NT2/D1 (cell line): ENCODE measurements around the gene ZBTB7A.
A peak's percentile ranks its signal among the peaks of the same experiment; 100 is the strongest.
"Not testable (repeated sequence)": the region's sequence is repeated elsewhere in the genome, so short reads cannot be mapped to it uniquely, and the experiment has no call there.

Experiments
- DNase-seq: peaks from one replicate; pipeline ENCODE4 v3.0.0-alpha.2; 2011; ENCODE audit warnings: low read depth, low spot score
- H3K27me3 ChIP-seq: 2 replicates; pipeline ENCODE4 v1.6.0; 2011; ENCODE audit warnings: mild to moderate bottlenecking; ENCODE audit not compliant: insufficient read length, insufficient read depth
- H3K36me3 ChIP-seq: 2 replicates; pipeline ENCODE4 v1.6.1; 2011; ENCODE audit warnings: mild to moderate bottlenecking, low read length, mixed read lengths; ENCODE audit not compliant: insufficient read depth, insufficient read length
- H3K4me1 ChIP-seq: 2 replicates; pipeline ENCODE4 v1.5.1; 2011; ENCODE audit not compliant: insufficient read depth, insufficient read length
- H3K4me3 ChIP-seq: 2 replicates; pipeline ENCODE4 v1.5.1; 2011; ENCODE audit warnings: low read depth; ENCODE audit not compliant: insufficient read length
- H3K9ac ChIP-seq: 2 replicates; pipeline ENCODE4 v1.6.0; 2011; ENCODE audit warnings: low read depth; ENCODE audit not compliant: insufficient read length
- H3K9me3 ChIP-seq: 2 replicates; pipeline ENCODE4 v1.5.1; 2011; ENCODE audit warnings: mild to moderate bottlenecking, low read length; ENCODE audit not compliant: insufficient read depth
- SUZ12 ChIP-seq: IDR thresholded peaks from 2 replicates; pipeline ENCODE4 v1.6.1; 2011; ENCODE audit not compliant: insufficient read length, insufficient read depth; ENCODE audit errors: extremely low read depth
- YY1 ChIP-seq: IDR thresholded peaks from 2 replicates; pipeline ENCODE4 v1.6.1; 2011; ENCODE audit not compliant: insufficient read length, insufficient read depth
- ZNF274 ChIP-seq: IDR thresholded peaks from 2 replicates; pipeline ENCODE4 v1.6.1; 2011; ENCODE audit warnings: mild to moderate bottlenecking, low read depth, low read length

ZBTB7A gene

GRCh38 chr19:4013886-4014540 is 52.7 kb downstream of the ZBTB7A start:
- no peak for DNase-seq
- peaks cover 91% of the 10 kb centered on the region for H3K36me3 ChIP-seq
- H3K27me3 ChIP-seq = no peaks in the 10 kb centered on the region
- H3K4me1 ChIP-seq = peaks cover 36% of the 10 kb centered on the region
- no peak overlapping the region for H3K4me3 ChIP-seq
- no peak for TF ChIP-seq ZNF274
- TF ChIP-seq YY1 = no peak
- no peak for TF ChIP-seq SUZ12
- H3K9ac ChIP-seq = peak overlapping the region; percentile 1
- no peaks in the 10 kb centered on the region for H3K9me3 ChIP-seq

- Histone ChIP-seq H3K9ac (peak overlapping the region; percentile 33), H3K4me3 (no peak overlapping the region), H3K4me1 (peaks cover 36% of the 10 kb centered on the region), H3K27me3 (no peaks in the 10 kb centered on the region), H3K9me3 (no peaks in the 10 kb centered on the region), H3K36me3 (peaks cover 84% of the 10 kb centered on the region)
- no peak for DNase-seq
- no peak for TF ChIP-seq ZNF274
Observed at GRCh38 chr19:4012975-4013634, 53.6 kb downstream of the ZBTB7A start.

GRCh38 chr19:4012092-4012974 is 54.4 kb downstream of the ZBTB7A start:
- H3K4me3 ChIP-seq = no peak overlapping the region
- H3K4me1 ChIP-seq = peaks cover 36% of the 10 kb centered on the region
- no peak for DNase-seq
- no peaks in the 10 kb centered on the region for H3K9me3 ChIP-seq
- H3K36me3 ChIP-seq = peaks cover 77% of the 10 kb centered on the region
- H3K27me3 ChIP-seq = no peaks in the 10 kb centered on the region
- no peak overlapping the region for H3K9ac ChIP-seq
- TF ChIP-seq ZNF274 = no peak
- TF ChIP-seq YY1 = no peak
- no peak for TF ChIP-seq SUZ12

- peaks cover 68% of the 10 kb centered on the region for H3K36me3 ChIP-seq
- peak overlapping the region; percentile 38 for H3K9ac ChIP-seq
- H3K9me3 ChIP-seq, DNase-seq, H3K4me3 ChIP-seq, H3K27me3 ChIP-seq: not testable (repeated sequence)
- peaks cover 35% of the 10 kb centered on the region for H3K4me1 ChIP-seq
Observed at GRCh38 chr19:4011430-4011829, 55.3 kb downstream of the ZBTB7A start.

- no peak overlapping the region for H3K9ac ChIP-seq
- no peak overlapping the region for H3K4me3 ChIP-seq
- H3K27me3 ChIP-seq = no peaks in the 10 kb centered on the region
- H3K9me3 ChIP-seq = no peaks in the 10 kb centered on the region
- DNase-seq = no peak
- peaks cover 31% of the 10 kb centered on the region for H3K4me1 ChIP-seq
- peaks cover 61% of the 10 kb centered on the region for H3K36me3 ChIP-seq
- TF ChIP-seq ZNF274 (no peak), SUZ12 (no peak), YY1 (no peak)
Observed at GRCh38 chr19:4010808-4011110, 55.9 kb downstream of the ZBTB7A start.

- Histone ChIP-seq H3K9ac (peak overlapping the region; percentile 32), H3K9me3 (no peaks in the 10 kb centered on the region), H3K4me3 (no peak overlapping the region), H3K4me1 (peaks cover 25% of the 10 kb centered on the region), H3K27me3 (no peaks in the 10 kb centered on the region), H3K36me3 (peaks cover 55% of the 10 kb centered on the region)
- TF ChIP-seq ZNF274 = no peak
- no peak for TF ChIP-seq SUZ12
- no peak for TF ChIP-seq YY1
- no peak for DNase-seq
Observed at GRCh38 chr19:4009990-4010807, 56.5 kb downstream of the ZBTB7A start.
